IPS-18a (cell line): ENCODE measurements around the gene SIX2.
A peak's percentile ranks its signal among the peaks of the same experiment; 100 is the strongest.

Experiments
- H3K27ac ChIP-seq: one replicate; pipeline ENCODE4 v1.5.1; 2013; ENCODE audit warnings: low read length
- H3K27me3 ChIP-seq: one replicate; pipeline ENCODE4 v1.6.1; 2013; ENCODE audit warnings: mild to moderate bottlenecking, low read length; ENCODE audit not compliant: control insufficient read depth, insufficient read depth
- H3K36me3 ChIP-seq: one replicate; pipeline ENCODE4 v1.6.1; 2013; ENCODE audit warnings: low read depth, low read length; ENCODE audit not compliant: control insufficient read depth
- H3K4me1 ChIP-seq: one replicate; pipeline ENCODE4 v1.6.1; 2013; ENCODE audit warnings: low read depth, low read length; ENCODE audit not compliant: control insufficient read depth
- H3K4me3 ChIP-seq: one replicate; pipeline ENCODE4 v1.5.1; 2013; ENCODE audit warnings: low read length
- H3K9ac ChIP-seq: one replicate; pipeline ENCODE4 v1.6.1; 2013; ENCODE audit warnings: mild to moderate bottlenecking, low read length, moderate library complexity
- H3K9me3 ChIP-seq: one replicate; pipeline ENCODE4 v1.6.1; 2013; ENCODE audit warnings: low read depth, low read length; ENCODE audit not compliant: control insufficient read depth

SIX2 gene

DNA sequence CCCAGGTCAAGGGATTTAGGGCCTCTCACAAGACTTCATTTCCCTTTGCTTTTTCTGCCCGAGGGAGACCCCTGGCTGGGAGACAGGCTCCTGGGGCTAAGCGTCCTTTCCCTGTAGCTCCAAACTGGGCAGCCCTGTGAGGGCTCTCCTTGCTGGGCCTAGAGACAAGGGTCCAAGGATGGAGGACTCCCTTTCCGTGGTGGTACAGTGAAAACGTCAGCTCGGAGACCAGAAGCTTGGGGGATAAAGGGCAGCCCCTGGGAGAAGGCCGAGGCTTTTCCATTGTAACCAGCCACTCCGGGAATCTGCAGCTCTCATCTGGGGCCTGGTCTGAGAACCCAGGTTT lies 2.3 kb downstream of the SIX2 start:
- peaks cover 24% of the 10 kb centered on the region for H3K4me1 ChIP-seq
- no peaks in the 10 kb centered on the region for H3K9me3 ChIP-seq
- no peaks in the 10 kb centered on the region for H3K36me3 ChIP-seq
- no peak overlapping the region for H3K4me3 ChIP-seq
- H3K27me3 ChIP-seq, result peaks cover 99% of the 10 kb centered on the region
- no peak overlapping the region for H3K27ac ChIP-seq
- H3K9ac ChIP-seq, result no peak overlapping the region

- Histone ChIP-seq H3K9me3 (no peaks in the 10 kb centered on the region), H3K27ac (no peak overlapping the region), H3K4me1 (peaks cover 29% of the 10 kb centered on the region), H3K27me3 (peaks cover 99% of the 10 kb centered on the region), H3K36me3 (no peaks in the 10 kb centered on the region), H3K4me3 (no peak overlapping the region), H3K9ac (no peak overlapping the region)
Observed at GRCh38 chr2:45006041-45006941, 3.0 kb downstream of the SIX2 start.

- Histone ChIP-seq H3K27me3 (peaks cover 99% of the 10 kb centered on the region), H3K27ac (no peak overlapping the region), H3K36me3 (no peaks in the 10 kb centered on the region), H3K4me1 (peaks cover 24% of the 10 kb centered on the region), H3K9ac (no peak overlapping the region), H3K4me3 (no peak overlapping the region), H3K9me3 (no peaks in the 10 kb centered on the region)
Observed at GRCh38 chr2:45005261-45006002, 3.8 kb downstream of the SIX2 start.

- Histone ChIP-seq H3K27me3 (peaks cover 99% of the 10 kb centered on the region), H3K4me1 (peaks cover 24% of the 10 kb centered on the region), H3K4me3 (peak overlapping the region; percentile 50), H3K9ac (no peak overlapping the region), H3K9me3 (no peaks in the 10 kb centered on the region), H3K27ac (no peak overlapping the region), H3K36me3 (no peaks in the 10 kb centered on the region)
Observed at GRCh38 chr2:45004562-45005191, 4.6 kb downstream of the SIX2 start.

GRCh38 chr2:45003579-45004551 lies 5.4 kb downstream of the SIX2 start:
- Histone ChIP-seq H3K4me3 (peak overlapping the region; percentile 50), H3K36me3 (no peaks in the 10 kb centered on the region), H3K4me1 (peaks cover 23% of the 10 kb centered on the region), H3K27me3 (peaks cover 100% of the 10 kb centered on the region), H3K27ac (no peak overlapping the region), H3K9ac (no peak overlapping the region), H3K9me3 (no peaks in the 10 kb centered on the region)

DNA sequence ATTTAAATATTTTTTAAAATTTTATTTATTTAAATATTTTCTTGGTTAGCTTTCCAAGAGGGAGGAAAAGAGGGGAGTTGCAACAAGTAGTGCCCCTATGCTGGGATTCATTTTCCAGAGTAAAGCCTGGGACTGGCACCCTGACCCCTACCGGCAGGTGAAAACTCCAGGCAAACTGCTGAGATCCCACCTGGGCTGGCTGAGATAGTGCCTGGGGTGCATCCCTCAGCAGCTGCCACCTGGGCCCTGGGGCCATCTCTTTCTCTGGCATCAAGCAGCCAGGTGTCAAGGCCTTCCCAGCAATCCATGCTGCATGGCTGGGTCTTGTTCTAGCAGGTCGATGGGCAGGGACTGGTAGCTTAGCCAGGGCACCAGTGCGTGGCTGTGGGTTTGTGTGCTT lies 6.6 kb downstream of the SIX2 start:
- H3K4me1 ChIP-seq, result peaks cover 18% of the 10 kb centered on the region
- H3K9me3 ChIP-seq, result no peaks in the 10 kb centered on the region
- no peaks in the 10 kb centered on the region for H3K36me3 ChIP-seq
- H3K4me3 ChIP-seq, result no peak overlapping the region
- no peak overlapping the region for H3K27ac ChIP-seq
- H3K9ac ChIP-seq, result no peak overlapping the region
- H3K27me3 ChIP-seq, result peaks cover 100% of the 10 kb centered on the region

- no peak overlapping the region for H3K27ac ChIP-seq
- peak overlapping the region; percentile 53 for H3K4me3 ChIP-seq
- H3K27me3 ChIP-seq, result peaks cover 99% of the 10 kb centered on the region
- no peaks in the 10 kb centered on the region for H3K36me3 ChIP-seq
- H3K9ac ChIP-seq, result no peak overlapping the region
- peaks cover 18% of the 10 kb centered on the region for H3K4me1 ChIP-seq
- no peaks in the 10 kb centered on the region for H3K9me3 ChIP-seq
Observed at GRCh38 chr2:45001869-45002385, 7.3 kb downstream of the SIX2 start.

DNA sequence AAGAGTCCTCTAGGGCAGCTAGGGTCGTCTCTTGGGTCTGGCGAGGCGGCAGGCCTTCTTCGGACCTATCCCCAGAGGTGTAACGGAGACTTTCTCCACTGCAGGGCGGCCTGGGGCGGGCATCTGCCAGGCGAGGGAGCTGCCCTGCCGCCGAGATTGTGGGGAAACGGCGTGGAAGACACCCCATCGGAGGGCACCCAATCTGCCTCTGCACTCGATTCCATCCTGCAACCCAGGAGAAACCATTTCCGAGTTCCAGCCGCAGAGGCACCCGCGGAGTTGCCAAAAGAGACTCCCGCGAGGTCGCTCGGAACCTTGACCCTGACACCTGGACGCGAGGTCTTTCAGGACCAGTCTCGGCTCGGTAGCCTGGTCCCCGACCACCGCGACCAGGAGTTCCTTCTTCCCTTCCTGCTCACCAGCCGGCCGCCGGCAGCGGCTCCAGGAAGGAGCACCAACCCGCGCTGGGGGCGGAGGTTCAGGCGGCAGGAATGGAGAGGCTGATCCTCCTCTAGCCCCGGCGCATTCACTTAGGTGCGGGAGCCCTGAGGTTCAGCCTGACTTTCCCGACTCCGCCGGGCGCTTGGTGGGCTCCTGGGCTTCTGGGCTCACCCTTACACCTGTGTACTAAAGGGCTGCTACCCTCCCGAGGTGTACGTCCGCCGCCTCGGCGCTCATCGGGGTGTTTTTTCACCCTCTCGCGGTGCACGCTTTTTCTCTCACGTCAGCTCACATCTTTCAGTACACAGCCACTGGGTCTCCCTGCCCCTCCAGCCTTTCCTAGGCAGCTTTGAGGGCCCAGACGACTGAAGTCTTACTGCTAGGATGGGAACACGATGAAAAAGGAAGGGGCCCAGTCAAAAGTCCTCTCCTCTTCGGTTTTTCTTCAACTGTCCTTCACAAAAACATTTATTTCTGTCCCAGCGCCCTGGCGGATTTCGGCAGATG lies 8.1 kb downstream of the SIX2 start:
- H3K27me3 ChIP-seq, result peaks cover 98% of the 10 kb centered on the region

DNA sequence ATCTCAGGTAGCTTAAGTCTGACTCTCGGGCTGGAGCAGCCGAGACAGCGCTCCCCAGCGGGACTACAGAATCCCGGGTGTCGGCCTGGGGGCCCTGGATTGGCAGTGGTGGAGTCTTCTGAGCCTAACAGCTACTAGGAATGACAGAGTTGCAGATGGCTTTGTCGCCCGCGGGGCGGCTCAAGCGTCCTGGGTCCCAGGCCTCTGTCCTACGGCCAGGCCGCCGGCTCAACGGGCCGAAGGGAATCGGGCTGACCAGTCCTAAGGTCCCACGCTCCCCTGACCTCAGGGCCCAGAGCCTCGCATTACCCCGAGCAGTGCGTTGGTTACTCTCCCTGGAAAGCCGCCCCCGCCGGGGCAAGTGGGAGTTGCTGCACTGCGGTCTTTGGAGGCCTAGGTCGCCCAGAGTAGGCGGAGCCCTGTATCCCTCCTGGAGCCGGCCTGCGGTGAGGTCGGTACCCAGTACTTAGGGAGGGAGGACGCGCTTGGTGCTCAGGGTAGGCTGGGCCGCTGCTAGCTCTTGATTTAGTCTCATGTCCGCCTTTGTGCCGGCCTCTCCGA lies 8.8 kb downstream of the SIX2 start:
- peaks cover 17% of the 10 kb centered on the region for H3K4me1 ChIP-seq
- peaks cover 95% of the 10 kb centered on the region for H3K27me3 ChIP-seq
- no peaks in the 10 kb centered on the region for H3K36me3 ChIP-seq
- no peak overlapping the region for H3K9ac ChIP-seq
- no peaks in the 10 kb centered on the region for H3K9me3 ChIP-seq
- H3K27ac ChIP-seq, result no peak overlapping the region
- H3K4me3 ChIP-seq, result peak overlapping the region; percentile 53

More for the DNA sequence above, 8.1 kb downstream of the SIX2 start:
- peaks cover 18% of the 10 kb centered on the region for H3K4me1 ChIP-seq
- no peaks in the 10 kb centered on the region for H3K36me3 ChIP-seq
- H3K9me3 ChIP-seq, result no peaks in the 10 kb centered on the region
- no peak overlapping the region for H3K9ac ChIP-seq
- peak overlapping the region; percentile 53 for H3K4me3 ChIP-seq
- H3K27ac ChIP-seq, result no peak overlapping the region

- Histone ChIP-seq H3K9ac (no peak overlapping the region), H3K9me3 (no peaks in the 10 kb centered on the region), H3K4me3 (no peak overlapping the region), H3K27ac (no peak overlapping the region), H3K27me3 (peaks cover 86% of the 10 kb centered on the region), H3K4me1 (peaks cover 16% of the 10 kb centered on the region), H3K36me3 (no peaks in the 10 kb centered on the region)
Observed at GRCh38 chr2:44999540-44999939, 9.7 kb downstream of the SIX2 start.
